HG02970 (cell line): ENCODE measurements around the gene CUBN.

ENCODE experiments used
- ATAC-seq: cut with Tn5 transposase; IDR thresholded peaks from one replicate; pipeline ENCODE4 v1.9.1; 2021; ENCODE audit warnings: mild to moderate bottlenecking, moderate library complexity, moderate number of reproducible peaks; ENCODE audit not compliant: unreplicated experiment, low FRiP score

Gene CUBN

DNA sequence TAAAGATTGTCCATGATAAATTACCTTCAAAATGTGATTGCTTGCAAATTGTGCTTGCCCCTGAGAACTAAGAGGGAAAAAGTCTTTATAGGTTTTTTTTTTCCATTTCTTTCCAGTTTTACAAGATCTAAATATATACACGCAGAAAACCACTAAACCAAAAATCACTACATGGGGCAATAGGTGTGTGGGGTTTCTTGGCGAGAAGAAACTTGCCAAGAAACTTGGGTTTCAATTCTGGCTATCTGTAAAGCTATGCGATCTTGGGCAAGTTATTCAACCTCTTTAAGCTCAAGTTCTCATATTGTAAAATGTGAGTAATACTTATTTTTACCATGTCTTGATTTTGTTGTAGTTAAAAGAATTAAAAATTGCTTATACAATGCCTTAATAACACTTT, 17.0 kb downstream of the CUBN start:
- no peak for ATAC-seq

DNA sequence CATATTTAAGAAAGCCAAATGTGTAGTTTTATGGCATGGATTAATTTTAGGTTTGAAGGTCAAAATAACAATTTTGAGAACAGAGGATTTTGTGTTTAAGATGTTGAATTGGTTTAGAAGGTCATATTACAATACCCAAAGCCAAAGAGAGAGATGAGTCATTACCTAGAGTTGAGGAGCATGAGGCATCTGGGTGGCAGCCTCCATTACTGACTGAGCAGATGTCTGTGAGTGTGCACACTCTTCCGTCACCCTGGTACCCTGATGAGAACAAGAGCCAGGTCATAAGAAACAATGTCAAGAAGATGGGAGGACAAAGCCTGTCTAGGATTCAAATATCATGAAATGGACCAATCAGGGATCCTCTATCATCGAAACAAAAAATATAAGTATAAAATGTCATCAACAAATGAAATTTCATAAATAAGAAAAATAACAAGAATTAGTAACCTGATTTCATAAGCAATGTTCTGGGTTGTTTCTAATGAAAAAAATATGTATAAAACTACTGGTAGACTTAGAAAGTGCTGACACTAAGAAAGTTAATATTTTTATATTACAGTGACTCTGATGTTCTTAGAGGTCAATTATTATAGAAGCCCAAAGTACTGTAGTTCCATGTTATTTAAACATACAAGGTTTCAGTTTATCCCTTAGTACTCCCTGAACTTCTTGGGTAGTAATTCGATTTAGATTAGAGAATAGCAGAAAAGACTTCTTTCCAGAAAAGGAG, 20.0 kb downstream of the CUBN start:
- ATAC-seq: no peak

DNA sequence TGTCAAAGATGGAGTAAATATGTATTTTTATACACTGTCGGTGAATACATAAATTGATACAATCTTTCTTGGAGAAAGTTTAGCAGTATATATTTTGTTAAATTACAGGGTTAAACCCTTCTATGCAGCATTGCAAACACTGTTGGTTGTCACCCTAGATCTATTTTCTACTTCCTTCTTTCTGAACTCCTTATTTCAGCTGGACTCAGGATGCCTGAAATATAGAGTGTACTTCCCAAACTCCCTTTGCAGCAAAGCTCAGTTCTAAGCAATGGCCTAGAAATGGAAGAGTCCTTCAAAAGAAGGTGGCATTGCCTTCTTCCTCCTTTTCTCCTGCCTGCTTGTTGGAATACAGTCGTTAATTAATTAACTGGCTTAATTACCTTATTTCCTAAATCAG, 20.6 kb downstream of the CUBN start:
- no peak for ATAC-seq

DNA sequence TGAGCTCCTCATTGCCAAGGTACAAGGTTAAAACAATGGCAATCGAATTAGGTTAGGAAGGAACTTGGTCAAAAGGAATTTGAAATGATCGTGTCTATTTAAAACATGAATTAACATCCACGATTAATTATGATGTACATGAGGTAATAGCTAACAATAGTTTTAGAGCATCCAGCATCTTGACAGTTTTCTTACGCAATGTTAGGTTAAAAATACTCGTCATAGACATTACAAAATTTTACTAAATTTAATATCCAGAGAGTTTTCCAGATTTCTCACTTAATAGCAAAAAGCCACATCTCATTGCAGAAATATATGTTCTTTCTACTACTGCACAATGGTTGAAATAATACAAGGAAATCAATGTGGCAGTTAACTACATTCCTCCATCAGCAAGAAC, 22.6 kb downstream of the CUBN start:
- ATAC-seq: no peak

DNA sequence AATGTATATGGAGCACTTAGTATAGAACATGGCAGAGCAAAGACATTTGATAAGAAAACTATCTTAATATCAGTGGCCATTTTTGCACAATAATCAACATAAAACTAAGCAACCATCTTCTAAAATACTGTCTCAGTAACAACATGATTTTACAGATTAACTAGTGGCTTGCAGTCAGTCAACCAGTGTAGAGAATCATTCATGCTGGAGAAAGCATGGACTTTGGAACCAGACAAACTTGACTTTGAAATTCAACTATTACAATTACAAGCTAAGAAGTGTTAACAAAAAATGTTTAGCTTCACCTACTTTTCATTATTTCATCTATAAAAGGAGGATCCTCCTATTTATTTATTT, 27.7 kb downstream of the CUBN start:
- no peak for ATAC-seq

DNA sequence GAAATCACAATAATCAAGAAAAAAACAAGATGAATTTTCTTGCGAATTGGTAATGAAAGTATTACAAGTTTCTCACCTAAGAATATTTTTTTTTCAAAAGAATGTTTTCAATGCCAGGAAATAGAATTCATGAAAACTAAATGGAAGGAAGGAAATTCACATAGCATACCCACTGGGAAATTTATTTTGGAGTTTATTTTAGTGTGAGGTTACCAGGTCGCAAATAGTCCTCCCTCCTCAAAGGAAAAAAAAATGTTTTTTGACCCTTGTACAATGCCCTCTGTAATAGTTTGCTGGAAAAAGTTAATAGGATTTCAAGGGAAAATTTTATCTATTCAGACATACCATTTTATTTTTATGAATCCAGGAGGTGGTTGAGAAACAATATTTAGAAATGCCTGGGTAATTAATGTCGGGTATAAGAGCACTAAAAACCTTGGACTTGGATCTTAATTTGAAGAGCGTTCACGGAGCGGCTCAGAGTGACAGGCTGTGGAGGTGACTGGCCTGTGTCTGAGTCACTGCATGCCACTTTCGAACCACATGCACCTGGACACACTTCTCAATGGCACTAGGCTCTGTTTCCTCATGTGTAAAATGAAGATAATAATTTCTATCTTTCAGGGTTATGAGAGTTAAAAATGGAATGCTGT, 28.2 kb downstream of the CUBN start:
- no peak for ATAC-seq

DNA sequence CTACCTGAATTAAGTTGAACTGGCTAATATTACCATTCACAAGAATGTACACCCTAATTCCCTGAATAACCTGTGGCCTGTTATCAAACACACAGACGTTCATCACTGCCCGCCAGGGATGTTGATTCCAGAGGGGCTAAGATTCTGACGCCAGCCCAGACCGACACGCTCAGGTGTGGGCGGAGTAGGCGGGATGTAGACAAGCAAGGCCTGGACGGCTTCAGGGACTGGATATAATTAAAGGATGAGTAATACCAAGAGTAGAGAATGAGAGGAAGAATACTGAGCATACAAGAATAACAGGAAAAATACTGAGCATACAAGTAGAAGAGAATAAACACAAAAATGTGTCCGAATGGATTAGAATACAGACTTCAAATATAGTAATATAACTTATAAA, 29.0 kb downstream of the CUBN start:
- no peak for ATAC-seq

DNA sequence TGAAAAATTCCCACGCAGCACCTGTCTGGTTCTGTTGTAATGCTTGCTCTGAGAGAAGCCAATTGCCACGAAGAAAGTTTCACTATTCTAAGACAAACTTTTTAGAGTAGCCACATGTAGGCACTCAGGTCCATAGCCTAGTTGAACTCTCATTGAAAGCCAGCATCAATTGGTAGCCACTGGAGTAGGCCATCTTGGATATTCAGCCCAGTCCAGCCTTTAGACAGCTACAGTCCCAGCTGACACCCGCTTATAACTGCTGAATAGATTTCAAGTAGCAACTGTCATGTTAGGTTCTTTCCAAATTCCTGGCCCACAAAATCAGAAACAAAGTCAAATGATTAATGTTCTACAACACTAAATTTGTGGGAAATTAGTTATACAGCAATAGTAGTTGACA, 31.6 kb downstream of the CUBN start:
- ATAC-seq: no peak

DNA sequence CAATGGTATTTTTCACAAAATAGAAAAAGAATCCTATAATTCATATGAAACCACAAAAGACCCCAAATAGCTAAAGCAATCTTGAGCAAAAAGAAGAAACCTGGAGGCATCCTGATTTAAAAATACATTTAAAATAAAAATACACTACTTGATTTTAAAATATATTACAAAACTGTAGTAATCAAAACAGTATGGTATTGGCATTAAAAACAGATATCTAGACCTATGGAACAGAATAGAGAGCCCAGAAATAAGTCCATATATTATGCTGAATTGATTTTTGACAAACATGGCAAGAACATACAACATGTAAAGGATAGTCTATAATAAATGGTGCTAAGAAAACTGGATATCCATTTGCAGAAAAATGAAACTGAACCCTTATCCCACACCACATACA, 34.8 kb downstream of the CUBN start:
- ATAC-seq: no peak

DNA sequence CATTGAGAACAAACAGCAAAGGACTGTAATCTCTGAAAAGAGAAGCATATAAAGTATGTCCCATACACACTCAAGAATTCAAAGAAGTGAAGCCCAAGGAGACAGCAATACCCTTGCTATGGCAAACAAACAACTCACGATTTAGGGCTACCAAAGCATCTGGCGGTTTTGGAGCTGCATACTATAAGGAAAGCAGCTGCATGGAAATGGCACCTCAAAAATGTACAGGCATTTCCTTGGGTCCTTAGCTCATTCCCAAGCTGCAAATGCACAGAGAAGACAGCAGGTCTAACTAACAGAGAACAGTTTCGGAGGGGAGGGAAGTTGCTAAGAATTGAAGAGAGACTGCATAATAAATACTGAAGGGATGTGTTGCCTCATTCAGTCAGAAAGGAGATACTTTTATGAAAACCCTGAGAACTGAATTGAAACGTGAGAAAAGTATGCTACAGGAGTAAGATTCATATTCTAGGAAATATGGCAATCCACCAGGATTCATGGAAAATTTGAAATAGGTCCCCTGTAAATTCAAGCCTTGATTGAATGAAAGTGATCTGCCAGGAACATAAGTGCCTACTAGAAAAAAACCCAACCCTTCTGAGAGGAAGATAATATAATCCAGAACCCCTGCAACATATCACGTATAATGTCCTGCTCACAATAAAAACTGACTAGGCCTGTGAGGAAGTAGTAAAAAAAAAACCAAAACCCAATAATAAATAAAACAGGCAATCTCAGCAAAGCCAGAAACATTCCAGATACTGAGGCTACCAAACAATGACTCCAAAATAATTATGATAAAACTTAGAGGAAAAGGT, 36.4 kb downstream of the CUBN start:
- ATAC-seq: no peak

GRCh38 chr10:17092216-17092944, 37.2 kb downstream of the CUBN start:
- no peak for ATAC-seq

- ATAC-seq: no peak
Observed at GRCh38 chr10:17088118-17088806, 41.3 kb downstream of the CUBN start.

DNA sequence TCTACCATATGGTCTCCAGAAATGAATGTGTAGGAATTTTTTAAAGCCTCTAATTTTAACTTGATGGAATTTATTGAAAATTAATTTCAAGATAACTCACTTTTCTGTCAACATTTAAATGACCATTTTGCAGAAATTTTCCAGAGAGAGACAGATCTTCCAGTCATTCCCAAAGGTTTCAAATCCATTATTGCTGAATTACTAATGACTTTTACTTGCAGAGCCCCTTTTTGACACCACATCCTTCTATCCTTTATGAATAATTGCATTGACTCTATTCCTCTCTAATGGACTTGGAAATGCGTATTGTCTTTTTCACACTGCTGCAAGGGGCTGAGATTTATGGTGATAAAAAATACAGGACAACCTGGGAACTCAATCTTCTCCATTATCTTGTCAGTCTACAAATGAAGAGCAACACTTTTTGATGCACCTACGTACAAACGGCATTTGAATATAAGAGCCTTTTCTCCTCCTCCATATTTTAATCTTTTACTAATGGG, 42.7 kb downstream of the CUBN start:
- no peak for ATAC-seq

DNA sequence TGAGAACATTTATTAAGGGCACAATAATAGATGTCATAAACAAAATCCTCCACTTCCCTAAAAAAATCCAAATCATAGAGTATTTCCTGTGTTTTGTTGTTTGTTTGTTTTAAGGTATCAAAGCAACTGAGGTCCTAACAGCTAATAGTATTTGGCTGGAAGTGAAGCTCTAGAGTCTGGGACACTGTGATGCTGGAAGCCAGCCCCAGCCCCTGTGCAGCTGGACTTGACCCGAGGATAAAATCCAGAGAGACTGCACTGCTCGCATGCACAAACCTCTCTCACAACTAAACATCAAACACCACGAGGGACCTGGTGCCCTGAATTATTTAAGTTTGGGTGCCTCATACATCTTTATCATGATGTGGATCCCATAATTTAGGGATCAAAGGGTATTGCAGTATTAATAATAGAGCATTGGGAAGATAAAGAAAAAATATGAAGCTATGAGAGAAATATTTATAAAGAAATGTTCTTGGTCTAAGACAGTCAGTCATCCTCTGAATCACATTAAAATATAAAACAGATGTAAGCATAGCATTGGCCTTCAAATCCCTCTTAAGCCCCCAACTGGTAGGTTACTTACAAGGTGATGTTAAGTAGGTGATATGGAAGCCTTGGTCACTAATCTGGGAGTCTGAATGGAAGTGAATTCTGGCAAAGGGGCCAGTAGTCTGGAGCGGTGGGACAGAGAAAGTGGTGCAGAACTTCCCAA, 44.4 kb downstream of the CUBN start:
- ATAC-seq: no peak

GRCh38 chr10:17084258-17084657, 45.4 kb downstream of the CUBN start:
- no peak for ATAC-seq

DNA sequence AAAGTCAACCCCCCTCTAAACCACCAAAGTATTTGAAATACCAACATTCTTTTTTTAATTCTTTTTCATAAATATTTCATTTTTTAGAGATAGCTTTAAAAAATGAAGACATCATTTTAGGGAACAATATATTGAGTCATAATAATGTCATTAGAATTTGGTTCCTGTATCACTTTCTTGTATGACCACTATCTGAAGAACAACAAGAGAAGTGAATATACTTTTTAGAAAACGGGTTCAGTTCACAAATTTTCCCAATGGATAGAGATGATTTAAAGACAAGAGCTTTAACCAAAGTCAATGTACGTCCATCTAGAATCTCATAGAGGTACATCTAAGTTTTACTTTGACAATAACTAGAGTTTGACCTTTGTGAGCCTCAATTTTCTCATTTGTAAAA, 48.2 kb downstream of the CUBN start:
- ATAC-seq: no peak

DNA sequence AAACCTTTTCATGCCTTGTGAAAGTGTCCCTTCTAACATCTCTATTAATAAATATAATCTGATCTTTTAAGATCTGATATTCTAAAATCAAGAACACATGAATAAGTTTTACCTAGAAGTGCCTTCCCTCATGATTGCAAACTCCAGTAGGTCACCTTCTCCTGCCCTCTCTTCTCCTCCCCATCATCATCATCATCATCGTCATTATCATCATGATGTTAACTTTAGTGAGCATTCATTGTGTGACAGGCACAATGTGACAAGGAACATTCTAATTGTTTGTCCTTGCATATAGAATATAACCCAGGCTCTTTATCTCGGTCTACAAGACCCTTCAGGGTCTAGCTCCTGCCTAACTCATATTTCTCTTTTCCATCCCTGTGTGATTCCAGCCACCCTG, 51.7 kb downstream of the CUBN start:
- ATAC-seq: no peak

GRCh38 chr10:17077346-17077781, 52.2 kb downstream of the CUBN start:
- no peak for ATAC-seq

DNA sequence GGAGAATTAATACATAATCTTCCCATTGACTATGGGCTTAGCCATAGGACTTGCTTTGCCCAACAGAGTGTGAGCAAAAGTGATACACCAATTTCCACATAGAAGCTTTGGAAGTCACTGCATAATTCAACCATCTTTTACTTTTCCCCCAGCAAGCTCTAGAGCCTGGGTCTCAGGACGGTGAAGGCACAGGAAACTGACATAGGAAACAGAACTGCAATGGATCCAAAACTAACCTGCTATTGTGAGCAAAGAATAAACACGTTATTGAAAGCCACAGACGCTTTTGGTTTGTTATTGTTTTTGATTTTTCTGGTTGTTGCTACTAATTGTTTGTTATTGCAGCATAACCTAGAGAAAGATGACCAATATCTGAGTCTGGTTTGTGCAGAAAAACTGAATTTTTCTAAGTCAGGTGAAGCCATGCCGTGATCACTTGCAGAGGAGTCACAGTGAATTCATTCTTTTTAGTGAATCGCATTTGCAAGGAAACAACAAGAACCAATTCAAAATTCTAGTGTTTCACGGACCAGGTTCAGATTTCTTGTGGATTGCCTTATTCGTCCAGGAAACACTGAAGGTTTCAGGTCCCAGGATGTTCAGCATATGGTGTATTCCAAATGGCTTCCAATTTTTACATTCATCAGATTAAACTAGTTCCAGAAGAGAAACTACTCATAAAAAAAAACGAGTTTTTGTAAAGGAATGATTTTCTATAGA, 52.8 kb downstream of the CUBN start:
- ATAC-seq: no peak
